Esophagus squamous epithelium (tissue), 4 donors: ENCODE measurements around the gene CLSTN1.

Source experiments
- POLR2A ChIP-seq, 4 donors: fragments of 450-650 bp; IDR thresholded peaks; one replicate each; pipeline ENCODE4 v1.6.1; 2017; ENCODE audit warnings: antibody characterized with exemption in 4 of 4, mild to moderate bottlenecking in 4 of 4, moderate library complexity in 3 of 4
- TF ChIP-seq, protein P1 (sequence below), 6 experiments: fragments of 450-650 bp in 4 of 6; fragments of 200-600 bp in 2 of 6; sonication (generic) in 2 of 6; IDR thresholded peaks; one replicate each; pipeline ENCODE4 v1.5.1; 2016 to 2019; ENCODE audit warnings: antibody characterized with exemption in 6 of 6, mild to moderate bottlenecking in 4 of 6, moderate library complexity in 4 of 6

GRCh38 chr1:9787702-9788101, 36.1 kb downstream of the CLSTN1 start:
- TF ChIP-seq, protein P1, sequence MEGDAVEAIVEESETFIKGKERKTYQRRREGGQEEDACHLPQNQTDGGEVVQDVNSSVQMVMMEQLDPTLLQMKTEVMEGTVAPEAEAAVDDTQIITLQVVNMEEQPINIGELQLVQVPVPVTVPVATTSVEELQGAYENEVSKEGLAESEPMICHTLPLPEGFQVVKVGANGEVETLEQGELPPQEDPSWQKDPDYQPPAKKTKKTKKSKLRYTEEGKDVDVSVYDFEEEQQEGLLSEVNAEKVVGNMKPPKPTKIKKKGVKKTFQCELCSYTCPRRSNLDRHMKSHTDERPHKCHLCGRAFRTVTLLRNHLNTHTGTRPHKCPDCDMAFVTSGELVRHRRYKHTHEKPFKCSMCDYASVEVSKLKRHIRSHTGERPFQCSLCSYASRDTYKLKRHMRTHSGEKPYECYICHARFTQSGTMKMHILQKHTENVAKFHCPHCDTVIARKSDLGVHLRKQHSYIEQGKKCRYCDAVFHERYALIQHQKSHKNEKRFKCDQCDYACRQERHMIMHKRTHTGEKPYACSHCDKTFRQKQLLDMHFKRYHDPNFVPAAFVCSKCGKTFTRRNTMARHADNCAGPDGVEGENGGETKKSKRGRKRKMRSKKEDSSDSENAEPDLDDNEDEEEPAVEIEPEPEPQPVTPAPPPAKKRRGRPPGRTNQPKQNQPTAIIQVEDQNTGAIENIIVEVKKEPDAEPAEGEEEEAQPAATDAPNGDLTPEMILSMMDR (IDR thresholded peaks at IDR 0.05): no peak
- no peak for TF ChIP-seq POLR2A (IDR thresholded peaks at IDR 0.05)
